GM12873 (cell line): ENCODE data around the gene TMPRSS11B.

Experiments
- CTCF ChIP-seq: IDR thresholded peaks from 2 replicates; pipeline ENCODE4 v1.5.1; 2012; ENCODE audit warnings: low read depth, mild to moderate bottlenecking, moderate library complexity, low read length, control low read depth; ENCODE audit not compliant: insufficient read depth; ENCODE audit errors: missing control alignments

Gene TMPRSS11B

GRCh38 chr4:68209003-68209402, 36.5 kb downstream of the TMPRSS11B start:
- TF ChIP-seq CTCF = no peak

DNA sequence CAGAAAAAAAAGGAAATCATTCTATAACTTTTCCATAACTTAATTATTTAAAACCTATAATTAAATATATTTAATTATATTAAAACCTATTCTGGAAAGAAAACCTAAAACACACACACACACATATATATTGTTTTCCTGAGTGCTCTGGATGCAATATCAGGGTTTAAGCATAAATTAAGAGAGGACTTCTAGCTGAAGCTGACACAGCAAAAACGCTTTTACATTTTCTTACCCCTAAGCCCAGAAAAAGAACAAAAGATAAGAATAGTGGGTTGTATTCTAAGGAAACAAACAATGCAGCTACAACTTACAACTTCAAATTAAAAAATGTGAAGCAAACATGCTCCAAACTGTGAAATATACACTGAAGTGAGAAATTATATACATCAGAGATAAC, 52.3 kb downstream of the TMPRSS11B start:
- no peak for TF ChIP-seq CTCF

- TF ChIP-seq CTCF = no peak
Observed at GRCh38 chr4:68187145-68187544, 58.3 kb downstream of the TMPRSS11B start.

DNA sequence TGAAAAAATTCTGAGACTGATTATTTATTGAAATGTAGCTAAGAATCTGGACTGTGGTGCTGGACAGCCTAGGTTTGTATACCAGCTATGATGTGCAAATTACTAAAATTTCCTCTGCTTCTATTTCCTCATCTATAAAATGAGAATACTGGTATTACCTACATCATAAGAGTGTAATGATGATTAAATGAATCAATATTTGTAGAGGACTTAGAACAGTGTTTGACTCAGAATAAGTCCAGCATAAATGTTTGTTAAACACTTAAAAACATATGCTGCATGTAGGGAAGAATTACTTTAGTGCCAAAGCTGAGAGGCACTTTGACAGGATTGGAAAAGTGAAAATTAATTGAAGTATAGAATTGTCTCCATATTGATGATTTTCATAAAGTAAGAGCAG, 60.6 kb downstream of the TMPRSS11B start:
- no peak for TF ChIP-seq CTCF

GRCh38 chr4:68183417-68183816, 62.1 kb downstream of the TMPRSS11B start:
- TF ChIP-seq CTCF = no peak

- TF ChIP-seq CTCF = no peak
Observed at GRCh38 chr4:68182382-68182820, 63.1 kb downstream of the TMPRSS11B start.

- TF ChIP-seq CTCF = no peak
Observed at GRCh38 chr4:68180849-68181526, 64.5 kb downstream of the TMPRSS11B start.
